Stimulated activated CD4-positive, alpha-beta T cell treated with anti-CD3 and anti-CD28 coated beads, Interleukin-1b, Interleukin-23, amount 100 ng/mL, for 24 hours (primary cell): ENCODE results near the gene GPR162.
A peak's percentile ranks its signal among the peaks of the same experiment; 100 is the strongest.

Experiments
- DNase-seq, 4 experiments: peaks; one replicate each; pipeline ENCODE4 v3.0.0-alpha.2; 2020; ENCODE audit warnings: low read depth in 4 of 4, low spot score in 1 of 4

Gene GPR162

GRCh38 chr12:6834254-6834653, 12.6 kb downstream of the GPR162 start:
- no peak for DNase-seq

- no peak for DNase-seq
Measured at GRCh38 chr12:6834873-6835272, 13.3 kb downstream of the GPR162 start.

GRCh38 chr12:6836851-6837250, 15.2 kb downstream of the GPR162 start:
- no peak for DNase-seq

GRCh38 chr12:6837370-6838060, 15.9 kb downstream of the GPR162 start:
- DNase-seq, result no peak

GRCh38 chr12:6838854-6839253, 17.2 kb downstream of the GPR162 start:
- DNase-seq, result no peak

- DNase-seq, result no peak
Measured at GRCh38 chr12:6839482-6840201, 18.0 kb downstream of the GPR162 start.

- DNase-seq, result no peak
Measured at GRCh38 chr12:6840330-6840729, 18.7 kb downstream of the GPR162 start.

- no peak for DNase-seq
Measured at GRCh38 chr12:6840761-6841515, 19.3 kb downstream of the GPR162 start, which contains the start of gene GNB3. Gene GNB3 (plus strand): TSS chr12:6840925. CDS start chr12:6841288, 363 bp downstream.

- no peak for DNase-seq
Measured at GRCh38 chr12:6842075-6842474, 20.5 kb downstream of the GPR162 start.

- no peak for DNase-seq
Measured at GRCh38 chr12:6843118-6843902, 21.7 kb downstream of the GPR162 start.

- no peak for DNase-seq
Measured at GRCh38 chr12:6845395-6845794, 23.8 kb downstream of the GPR162 start.

- no peak for DNase-seq
Measured at GRCh38 chr12:6846316-6846869, 24.8 kb downstream of the GPR162 start.

GRCh38 chr12:6847676-6848075, 26.1 kb downstream of the GPR162 start:
- no peak for DNase-seq

- DNase-seq, result no peak
Measured at GRCh38 chr12:6849427-6849826, 27.8 kb downstream of the GPR162 start.

- no peak for DNase-seq
Measured at GRCh38 chr12:6849976-6850560, 28.4 kb downstream of the GPR162 start.

GRCh38 chr12:6850796-6851152, 29.2 kb downstream of the GPR162 start:
- no peak for DNase-seq

GRCh38 chr12:6851153-6851920, 29.7 kb downstream of the GPR162 start, which contains the start of gene CDCA3:
Gene CDCA3 (minus strand): TSS chr12:6851286. CDS start chr12:6850952, 334 bp downstream.
- peak; percentile 84 to 95 (median 87) for DNase-seq

GRCh38 chr12:6851921-6852650, 30.5 kb downstream of the GPR162 start, which contains the start of gene USP5:
Gene USP5 (plus strand): TSS chr12:6852150. CDS start chr12:6852180, 30 bp downstream.
- DNase-seq, result peak; percentile 81 to 96 (median 94)
